Common myeloid progenitor, CD34-positive (primary cell): ENCODE measurements around the gene LTB4R2.

ENCODE experiments used
- CTCF ChIA-PET: fragments of 350-600 bp; sonication (Branson Sonifier 250); formaldehyde crosslinking; loops from one replicate; lab custom pipeline; 2021; ENCODE audit warnings: antibody characterized with exemption; lab: Charles Lee
- POLR2A ChIA-PET: fragments of 350-600 bp; sonication (Branson Sonifier 250); formaldehyde crosslinking; loops from one replicate; lab custom pipeline; 2021; ENCODE audit warnings: antibody characterized with exemption; lab: Charles Lee
- DNase-seq, 3 donors: peaks; one replicate each; pipeline versions ENCODE4 v3.0.0 to v3.0.0-alpha.2; 2013
- H3K27ac ChIP-seq, 2 experiments: 1 replicate in 1 of 2; 2 replicates in 1 of 2; pipeline ENCODE4 v1.7.0; 2013; ENCODE audit warnings: inconsistent platforms in 2 of 2, low read length in 2 of 2, mild to moderate bottlenecking in 2 of 2, low read depth in 1 of 2, moderate library complexity in 1 of 2; ENCODE audit not compliant: severe bottlenecking in 2 of 2, insufficient read depth in 1 of 2, poor library complexity in 1 of 2
- H3K27me3 ChIP-seq, 5 experiments: replicated peaks in 2 of 5; 1 replicate in 3 of 5; 2 replicates in 2 of 5; pipeline versions ENCODE4 v1.6.1 to v1.7.0; 2013; ENCODE audit warnings: low read length in 4 of 5, mild to moderate bottlenecking in 2 of 5, moderate library complexity in 2 of 5, inconsistent platforms in 1 of 5; ENCODE audit not compliant: insufficient read depth in 5 of 5, control insufficient read depth in 4 of 5
- H3K36me3 ChIP-seq, 4 experiments: 1 replicate in 2 of 4; 2 replicates in 2 of 4; pipeline versions ENCODE4 v1.6.1 to v1.7.0; 2013; ENCODE audit warnings: low read length in 3 of 4, control low read depth in 1 of 4, mild to moderate bottlenecking in 1 of 4; ENCODE audit not compliant: control insufficient read depth in 4 of 4, insufficient read depth in 4 of 4
- H3K4me1 ChIP-seq, 4 experiments: 1 replicate in 3 of 4; 2 replicates in 1 of 4; pipeline versions ENCODE4 v1.6.1 to v1.7.1; 2013; ENCODE audit warnings: low read length in 3 of 4, mild to moderate bottlenecking in 3 of 4, control low read depth in 1 of 4, inconsistent platforms in 1 of 4, moderate library complexity in 1 of 4; ENCODE audit not compliant: control insufficient read depth in 4 of 4, insufficient read depth in 4 of 4; ENCODE audit errors: control extremely low read depth in 1 of 4
- H3K4me3 ChIP-seq, 7 experiments: 1 replicate in 4 of 7; 2 replicates in 3 of 7; pipeline versions ENCODE4 v1.5.1 to v1.7.0; 2013; ENCODE audit warnings: mild to moderate bottlenecking in 7 of 7, low read length in 6 of 7, moderate library complexity in 6 of 7, inconsistent platforms in 2 of 7, low read depth in 2 of 7, control low read depth in 1 of 7; ENCODE audit not compliant: insufficient read depth in 4 of 7, control insufficient read depth in 1 of 7; ENCODE audit errors: extremely low read depth in 1 of 7
- H3K9me3 ChIP-seq, 5 experiments: 1 replicate in 4 of 5; 2 replicates in 1 of 5; pipeline versions ENCODE4 v1.6.1 to v1.7.1; 2013; ENCODE audit warnings: low read length in 4 of 5, mild to moderate bottlenecking in 2 of 5, inconsistent platforms in 1 of 5, low read depth in 1 of 5, moderate library complexity in 1 of 5; ENCODE audit not compliant: control insufficient read depth in 4 of 5, insufficient read depth in 2 of 5; ENCODE audit errors: control extremely low read depth in 1 of 5
- WGBS: methylation state at CpG from one replicate; pipeline ENCODE4 v1.1.5; 2013; ENCODE audit not compliant: insufficient coverage; 5-methylcytosine and 5-hydroxymethylcytosine counted together

The LTB4R2 gene

DNA sequence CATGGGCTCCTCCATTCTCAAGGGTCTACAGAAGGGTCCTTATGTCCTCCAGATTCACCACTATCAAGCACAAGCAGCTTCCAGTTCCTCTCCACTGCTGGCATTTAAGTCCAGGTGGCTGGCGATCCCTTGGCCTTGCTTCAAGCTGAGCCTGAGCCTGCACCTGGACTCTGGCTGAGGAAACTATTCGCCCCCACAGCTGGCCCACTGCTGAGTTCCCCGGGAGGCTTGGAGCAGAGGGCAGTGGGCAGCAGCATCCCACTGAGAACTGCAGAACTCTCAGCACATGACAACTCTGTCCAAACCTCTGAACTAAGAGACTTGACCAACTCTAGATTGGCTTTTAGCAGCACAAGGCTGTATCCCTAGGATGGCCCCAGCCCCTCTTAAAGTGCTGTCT, 27.2 kb upstream of the LTB4R2 start:
- 94% methylated on average over 3 of the region's 3 CpGs for WGBS
- no peak overlapping the region for H3K27ac ChIP-seq
- DNase-seq, result no peak
- H3K36me3 ChIP-seq, result no peaks in the 10 kb centered on the region
- peaks cover 13 to 42% (median 21%) of the 10 kb centered on the region in 4 experiments for H3K4me1 ChIP-seq
- no peaks in the 10 kb centered on the region for H3K9me3 ChIP-seq
- POLR2A ChIA-PET, result no interaction called here
- H3K4me3 ChIP-seq, result no peak overlapping the region
- no peaks in the 10 kb centered on the region for H3K27me3 ChIP-seq
- CTCF ChIA-PET, result interaction anchor here (1.1 to 13.1 kb wide), 10 partner anchors 10 to 154 kb away, joined by 3 to 153 read pairs (median 10); partner anchors contain the start of genes CIDEB, DHRS1, LTB4R and LTB4R2

GRCh38 chr14:24283796-24284460, 26.0 kb upstream of the LTB4R2 start:
- ChIA-PET POLR2A (no interaction called here), CTCF (interaction anchor here (1.1 to 13.1 kb wide), 6 partner anchors 8 to 95 kb away, joined by 3 to 153 read pairs (median 30); partner anchors contain the start of genes CIDEB, DHRS1, LTB4R and LTB4R2)
- no peak for DNase-seq
- H3K27ac ChIP-seq, result no peak overlapping the region
- no peak overlapping the region for H3K4me3 ChIP-seq
- WGBS, result 100% methylated on average over 5 of the region's 5 CpGs
- H3K4me1 ChIP-seq, result peaks cover 5 to 30% (median 9%) of the 10 kb centered on the region in 4 experiments
- no peaks in the 10 kb centered on the region for H3K27me3 ChIP-seq
- no peaks in the 10 kb centered on the region for H3K36me3 ChIP-seq
- H3K9me3 ChIP-seq, result no peaks in the 10 kb centered on the region

- H3K4me3 ChIP-seq, result no peak overlapping the region
- peaks cover under 1 to 23% (median 4%) of the 10 kb centered on the region in 4 experiments for H3K4me1 ChIP-seq
- 89% methylated on average over 11 of the region's 11 CpGs for WGBS
- no peaks in the 10 kb centered on the region for H3K9me3 ChIP-seq
- no peak overlapping the region for H3K27ac ChIP-seq
- H3K36me3 ChIP-seq, result peaks cover 0 to 4% (median 0%) of the 10 kb centered on the region in 4 experiments
- no peak for DNase-seq
- ChIA-PET POLR2A (no interaction called here), CTCF (interaction anchor here (1.3 to 13.1 kb wide), 4 partner anchors 8 to 22 kb away, joined by 5 to 153 read pairs (median 68); partner anchors contain the start of genes CIDEB, DHRS1, LTB4R and LTB4R2)
- H3K27me3 ChIP-seq, result no peaks in the 10 kb centered on the region
Measured at GRCh38 chr14:24284501-24285035, 25.4 kb upstream of the LTB4R2 start.

GRCh38 chr14:24285351-24285750, 24.6 kb upstream of the LTB4R2 start:
- ChIA-PET CTCF (interaction anchor here (1.3 to 13.1 kb wide), 3 partner anchors 9 to 21 kb away, joined by 5 to 153 read pairs (median 119); partner anchors contain the start of genes CIDEB, DHRS1, LTB4R and LTB4R2), POLR2A (no interaction called here)
- no peak overlapping the region for H3K4me3 ChIP-seq
- no peaks in the 10 kb centered on the region for H3K9me3 ChIP-seq
- peaks cover 0 to 5% (median 3%) of the 10 kb centered on the region in 4 experiments for H3K36me3 ChIP-seq
- no peaks in the 10 kb centered on the region for H3K27me3 ChIP-seq
- WGBS, result 96% methylated on average over 4 of the region's 4 CpGs
- no peak overlapping the region for H3K27ac ChIP-seq
- peaks cover 0 to 17% (median 1%) of the 10 kb centered on the region in 4 experiments for H3K4me1 ChIP-seq
- DNase-seq, result no peak

DNA sequence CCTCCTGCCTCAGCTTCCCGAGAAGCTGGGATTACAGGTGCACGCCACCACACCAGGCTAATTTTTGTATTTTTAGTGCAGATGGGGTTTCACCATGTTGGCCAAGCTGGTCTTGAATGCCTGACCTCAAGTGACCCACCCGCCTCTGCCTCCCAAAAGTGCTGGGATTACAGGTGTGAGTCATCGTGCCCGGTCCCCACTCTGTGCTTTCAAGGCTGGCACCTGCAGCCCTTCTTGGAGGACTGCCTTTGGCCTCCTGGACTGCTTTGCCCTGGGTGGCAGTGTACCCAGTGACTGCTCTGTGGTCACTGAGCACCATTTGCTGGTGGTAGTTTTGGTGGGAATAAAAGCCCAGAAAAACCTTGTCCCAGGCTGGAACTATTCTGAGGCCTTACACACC, 22.9 kb upstream of the LTB4R2 start:
- CTCF ChIA-PET, result interaction anchor here (1.5 to 1.9 kb wide), 2 partner anchors 9 to 11 kb away, joined by 6 to 9 read pairs; no protein-coding TSS in a partner anchor
- no peak overlapping the region for H3K4me3 ChIP-seq
- POLR2A ChIA-PET, result no interaction called here
- H3K9me3 ChIP-seq, result no peaks in the 10 kb centered on the region
- DNase-seq, result no peak
- 94% methylated on average over 4 of the region's 5 CpGs for WGBS
- peaks cover 0 to 4% (median 0%) of the 10 kb centered on the region in 4 experiments for H3K4me1 ChIP-seq
- no peaks in the 10 kb centered on the region for H3K27me3 ChIP-seq
- no peak overlapping the region for H3K27ac ChIP-seq
- H3K36me3 ChIP-seq, result peaks cover 4 to 19% (median 10%) of the 10 kb centered on the region in 4 experiments

GRCh38 chr14:24289649-24290280, 20.2 kb upstream of the LTB4R2 start:
- POLR2A ChIA-PET, result no interaction called here
- Histone ChIP-seq H3K9me3 (no peaks in the 10 kb centered on the region), H3K36me3 (peaks cover 6 to 27% (median 14%) of the 10 kb centered on the region in 4 experiments), H3K4me1 (no peaks in the 10 kb centered on the region), H3K4me3 (no peak overlapping the region), H3K27me3 (no peaks in the 10 kb centered on the region), H3K27ac (no peak overlapping the region)
- WGBS, result 62% methylated on average over 5 of the region's 6 CpGs
- DNase-seq, result peak in 2 of 3 donors; percentile 42 to 47
- CTCF ChIA-PET, result interaction anchor here (0.8 to 5.7 kb wide), 13 partner anchors 9 to 96 kb away, joined by 3 to 30 read pairs (median 4); partner anchors contain the start of genes CIDEB, DHRS1, LTB4R2 and MDP1
